GM21528 (cell line): ENCODE data around the gene GRHL3.
"Not testable (repeated sequence)": the region's sequence is repeated elsewhere in the genome, so short reads cannot be mapped to it uniquely, and the experiment has no call there.

ENCODE experiments used
- ATAC-seq: cut with Tn5 transposase; IDR thresholded peaks from one replicate; pipeline ENCODE4 v1.9.1; 2021; ENCODE audit warnings: mild to moderate bottlenecking, moderate library complexity; ENCODE audit not compliant: unreplicated experiment, low FRiP score

Gene GRHL3

DNA sequence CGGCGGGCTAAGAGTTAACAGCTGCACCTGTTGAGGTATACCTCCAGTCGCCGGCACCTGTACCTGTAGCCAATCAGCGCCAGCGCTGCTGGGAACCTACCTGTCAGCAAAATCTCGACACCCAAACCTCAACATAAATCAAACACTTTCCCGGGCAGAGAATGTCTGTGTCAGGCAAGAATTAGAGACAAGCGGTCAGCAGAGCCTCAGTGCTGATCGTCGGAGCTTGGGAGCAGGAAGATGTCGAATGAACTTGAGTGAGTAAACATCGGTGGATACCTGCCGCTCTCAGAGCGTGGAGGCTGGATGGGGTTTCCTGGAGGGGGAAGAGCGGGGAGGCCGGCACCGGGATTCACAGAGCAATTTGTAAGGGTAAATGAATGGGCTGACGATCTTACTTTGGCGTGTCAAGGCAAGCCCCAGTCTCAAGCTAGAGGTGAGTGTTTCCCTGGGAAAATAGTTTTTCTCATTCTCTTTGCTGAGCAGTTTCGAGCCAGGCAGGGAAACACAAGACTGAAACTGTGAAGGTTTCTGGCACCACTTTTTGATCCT, at the start of gene GRHL3:
TSS of gene GRHL3 (plus strand) at position 46 of the 552 bp plus-strand sequence. CDS start at position 241, 195 bp downstream.
- ATAC-seq, result no peak

- ATAC-seq, result not testable (repeated sequence)
These were observed 44.7 kb upstream of the GRHL3 start for GRCh38 chr1:24274203-24275103.

DNA sequence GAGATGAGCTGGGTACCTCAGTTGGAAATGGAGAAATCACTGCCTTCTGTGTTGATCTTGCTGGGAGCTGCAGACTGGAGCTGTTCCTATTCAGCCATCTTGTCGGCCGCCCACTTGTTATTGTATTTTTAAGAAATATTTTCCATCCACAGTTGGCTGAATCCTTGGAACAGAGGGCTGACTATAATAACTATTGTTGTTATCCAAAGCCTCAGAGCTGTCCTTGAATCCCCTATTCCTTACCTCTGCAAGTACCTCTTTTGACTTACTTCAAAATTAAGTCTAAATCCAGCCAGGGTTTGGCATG, 44.1 kb upstream of the GRHL3 start:
- no peak for ATAC-seq

DNA sequence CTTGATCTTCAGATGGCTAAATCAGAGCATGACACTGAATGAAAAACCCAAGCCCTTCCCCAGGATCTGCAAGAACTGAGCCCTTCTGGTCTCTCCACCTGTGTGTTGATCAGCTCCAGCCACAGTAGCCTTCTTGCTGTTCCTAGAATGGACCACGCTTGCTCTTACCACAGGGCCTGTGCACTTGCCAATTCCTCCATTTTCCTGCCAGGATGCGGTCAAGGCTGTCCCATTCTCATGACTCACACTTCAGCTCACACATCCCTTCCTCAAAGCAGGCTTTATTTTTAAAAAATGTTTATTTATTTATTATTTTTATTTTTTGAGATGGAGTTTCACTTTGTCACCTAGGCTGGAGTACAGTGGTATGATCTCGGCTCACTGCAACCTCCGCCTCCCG, 43.6 kb upstream of the GRHL3 start:
- ATAC-seq, result no peak

GRCh38 chr1:24276791-24277190, 42.4 kb upstream of the GRHL3 start:
- no peak for ATAC-seq

- ATAC-seq, result no peak
These were observed 41.6 kb upstream of the GRHL3 start for GRCh38 chr1:24277420-24278169.

GRCh38 chr1:24278726-24279125, 40.4 kb upstream of the GRHL3 start:
- ATAC-seq, result no peak

DNA sequence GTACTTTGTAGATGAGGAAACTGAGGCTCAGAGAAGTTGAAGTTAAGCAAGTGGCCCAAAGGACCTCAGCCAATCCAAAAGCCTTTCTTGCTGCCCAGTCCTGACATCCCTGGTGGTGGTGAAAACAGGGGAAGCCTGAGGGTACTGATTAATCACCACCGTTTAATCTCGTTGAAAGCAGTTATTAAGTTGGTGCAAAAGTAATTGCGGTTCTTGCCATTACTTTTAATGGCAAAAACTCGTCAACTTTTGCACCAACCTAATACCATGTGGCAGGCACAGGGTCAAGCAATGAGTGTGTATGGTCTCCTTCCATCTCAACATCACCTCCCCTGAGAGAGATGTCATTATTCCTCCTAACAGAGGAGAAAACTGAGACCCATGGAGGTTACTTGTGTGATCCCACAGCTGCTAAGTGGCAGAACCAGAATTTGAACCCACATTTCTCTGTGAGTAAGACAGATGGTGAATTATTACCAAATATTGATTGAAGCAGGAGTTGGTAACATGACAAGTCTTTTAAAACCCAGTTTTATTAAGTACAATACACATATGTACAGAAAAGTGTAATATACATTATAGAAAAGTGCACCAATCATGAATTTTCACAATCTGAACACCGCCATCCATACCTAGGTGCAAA, 39.4 kb upstream of the GRHL3 start:
- no peak for ATAC-seq

DNA sequence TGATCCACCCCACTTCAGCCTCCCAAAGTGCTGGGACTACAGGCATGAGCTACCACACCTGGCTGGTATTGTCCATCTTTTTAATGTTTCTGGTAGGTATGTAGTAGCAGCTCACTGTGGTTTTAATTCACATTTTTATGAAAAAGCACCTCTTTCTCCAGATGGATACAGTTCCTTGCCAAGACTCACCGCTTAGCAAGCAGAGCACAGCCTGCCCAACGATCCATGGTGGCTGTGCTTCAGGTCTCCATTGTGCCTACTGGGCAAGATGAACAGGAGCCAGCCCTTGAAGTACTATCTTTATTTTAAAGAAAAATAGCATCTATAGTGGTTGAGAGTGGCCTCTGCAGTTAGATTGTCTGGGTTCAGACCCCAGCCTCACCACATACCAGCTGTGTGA, 37.6 kb upstream of the GRHL3 start:
- ATAC-seq, result no peak

- no peak for ATAC-seq
These were observed 36.7 kb upstream of the GRHL3 start for GRCh38 chr1:24282491-24282890.

DNA sequence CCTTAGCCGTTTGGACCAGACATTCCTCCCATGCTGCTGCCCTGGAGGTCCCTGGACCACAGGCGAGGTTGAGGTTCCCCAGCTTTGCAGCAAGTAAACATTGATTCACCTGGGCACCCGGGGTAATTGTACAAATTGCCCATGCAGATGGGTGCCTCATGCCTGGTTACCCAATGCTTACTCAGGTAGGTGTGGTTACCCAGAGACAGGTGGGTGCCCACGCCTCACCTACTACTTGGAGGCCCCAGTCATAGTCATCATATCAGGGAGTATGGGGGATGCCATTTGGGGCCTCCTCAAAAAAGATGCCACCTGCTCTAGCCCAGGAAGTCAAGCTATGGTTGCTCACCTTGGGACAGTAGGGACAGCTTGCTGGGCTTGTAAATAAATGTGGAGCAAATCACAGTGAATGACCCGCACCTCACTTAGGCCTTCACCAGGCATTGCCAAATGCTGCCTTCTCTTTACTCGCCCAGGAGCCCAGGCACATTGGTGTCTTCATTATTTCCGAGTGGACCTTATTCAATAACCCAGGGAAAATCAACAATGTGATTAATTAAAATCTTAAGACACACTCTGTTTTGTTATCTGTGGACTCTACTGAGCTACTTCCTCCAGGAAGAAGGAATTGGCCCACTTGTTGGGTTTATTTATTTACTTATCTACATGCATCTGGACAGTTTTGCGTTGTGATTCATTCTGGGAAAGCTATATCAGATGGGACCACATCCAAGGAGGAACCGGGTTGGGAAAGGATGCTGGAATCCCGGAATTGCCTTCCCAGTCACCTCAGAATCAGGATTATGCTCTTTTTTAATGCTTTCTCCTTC, 35.6 kb upstream of the GRHL3 start:
- ATAC-seq, result no peak

GRCh38 chr1:24284156-24284471, 35.0 kb upstream of the GRHL3 start:
- ATAC-seq, result no peak

- no peak for ATAC-seq
These were observed 33.9 kb upstream of the GRHL3 start for GRCh38 chr1:24285231-24285630.

DNA sequence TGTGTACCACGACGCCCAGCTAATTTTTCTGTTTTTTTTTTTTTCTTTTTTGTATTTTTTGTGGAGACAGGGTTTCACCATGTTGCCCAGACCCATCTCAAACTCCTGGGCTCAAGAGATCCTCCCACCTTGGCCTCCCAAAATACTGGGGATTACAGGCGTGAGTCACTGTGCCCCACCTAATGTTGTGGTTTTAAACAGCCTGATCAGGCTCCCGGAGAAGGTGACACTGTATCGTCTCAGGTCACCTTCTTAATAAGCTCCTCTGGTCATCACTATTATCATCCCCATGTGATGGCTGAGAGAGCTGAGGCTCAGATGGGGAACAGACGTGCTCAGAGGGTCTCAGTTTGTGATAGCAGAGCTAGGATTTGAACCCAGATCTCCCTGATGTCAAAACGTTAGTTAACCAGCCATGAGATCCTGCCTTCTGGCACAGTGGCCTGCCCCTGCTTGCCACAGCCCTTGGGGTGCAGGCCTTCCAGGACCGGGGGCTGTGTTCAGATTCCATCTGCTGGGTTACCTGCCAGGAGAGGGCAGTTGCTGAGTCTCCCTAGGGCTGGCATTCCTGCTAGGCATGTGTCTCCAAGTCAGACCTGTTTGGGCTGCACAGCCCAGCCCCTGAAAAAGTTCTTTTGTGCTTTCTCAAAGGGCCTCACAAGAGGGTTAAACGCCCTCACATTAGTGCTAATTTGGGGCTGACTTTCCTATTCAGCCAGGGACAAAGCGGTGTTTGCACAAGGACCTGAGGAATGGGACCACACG, 32.7 kb upstream of the GRHL3 start:
- ATAC-seq, result no peak

GRCh38 chr1:24287779-24288178, 31.4 kb upstream of the GRHL3 start:
- ATAC-seq, result not testable (repeated sequence)

DNA sequence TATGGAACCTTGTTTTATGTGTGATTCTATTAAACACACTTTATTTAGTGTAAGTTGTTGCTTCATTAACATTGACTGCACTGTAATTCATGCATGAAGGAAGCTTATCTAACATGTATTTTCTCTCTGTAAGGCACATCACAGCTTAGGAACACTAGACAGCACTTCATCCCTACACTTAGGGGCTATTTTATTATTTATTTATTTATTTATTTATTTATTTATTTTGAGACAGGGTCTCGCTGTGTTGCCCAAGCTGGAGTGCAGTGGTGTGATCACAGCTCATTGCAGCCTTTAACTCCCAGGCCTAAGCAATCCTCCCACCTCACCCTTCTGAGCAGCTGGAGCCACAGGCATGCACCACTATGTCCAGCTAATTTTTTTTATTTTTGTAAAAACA, 30.7 kb upstream of the GRHL3 start:
- ATAC-seq, result no peak

DNA sequence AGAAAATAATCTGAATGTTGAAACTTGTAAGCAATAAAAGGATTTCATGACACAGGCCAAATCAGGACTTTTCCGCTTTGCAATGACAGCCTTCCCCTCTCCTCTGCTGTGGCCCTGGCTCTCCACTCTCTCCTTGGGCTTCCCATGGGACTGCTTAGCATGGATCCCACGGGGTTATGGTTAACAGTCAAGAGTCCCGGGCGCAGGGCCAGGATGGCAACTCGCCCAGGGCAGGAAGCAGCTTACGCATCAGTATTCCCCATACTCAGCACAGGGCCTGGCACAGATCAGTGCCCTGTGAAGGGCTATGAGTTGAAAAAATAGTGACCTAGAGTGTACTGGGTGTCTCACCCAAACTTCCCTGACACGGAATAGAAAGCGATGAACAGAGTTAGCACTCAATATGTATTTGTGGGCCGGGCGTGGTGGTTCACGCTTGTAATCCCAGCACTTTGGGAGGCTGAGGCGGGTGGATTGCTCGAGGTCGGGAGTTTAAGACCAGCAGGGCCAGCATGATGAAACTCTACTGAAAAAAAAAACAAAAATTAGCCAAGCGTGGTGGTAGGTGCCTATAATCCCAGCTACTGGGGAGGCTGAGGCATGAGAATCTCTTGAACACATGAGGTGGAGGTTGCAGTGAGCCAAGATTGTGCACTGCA, 29.1 kb upstream of the GRHL3 start:
- ATAC-seq, result no peak

DNA sequence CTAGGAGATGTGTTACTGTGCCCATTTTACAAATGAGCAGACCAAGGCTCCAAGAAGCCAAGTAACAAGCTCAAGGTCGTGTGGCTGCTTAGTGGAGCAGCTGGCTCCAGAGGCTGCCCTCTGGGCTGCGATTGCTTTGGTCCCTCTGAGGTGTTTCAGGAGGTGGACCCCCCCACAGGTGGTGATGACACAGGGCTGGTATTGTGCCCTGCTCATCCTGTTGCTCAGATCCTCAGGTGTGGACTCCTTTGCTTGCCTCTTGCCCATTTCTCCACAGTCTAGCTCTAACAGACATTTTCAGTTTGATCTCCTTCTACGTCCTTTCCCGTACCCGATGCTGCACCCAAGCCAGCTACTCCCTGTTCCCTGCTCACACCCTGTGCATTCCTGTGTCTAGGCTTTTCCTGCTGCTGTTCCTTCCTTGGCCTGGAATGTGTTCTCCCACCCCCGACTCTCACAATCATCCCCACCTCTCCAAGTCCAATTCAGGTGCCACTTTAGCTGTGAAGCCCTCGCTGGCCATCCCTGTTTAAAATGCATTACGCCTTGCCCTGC, 28.1 kb upstream of the GRHL3 start:
- no peak for ATAC-seq

DNA sequence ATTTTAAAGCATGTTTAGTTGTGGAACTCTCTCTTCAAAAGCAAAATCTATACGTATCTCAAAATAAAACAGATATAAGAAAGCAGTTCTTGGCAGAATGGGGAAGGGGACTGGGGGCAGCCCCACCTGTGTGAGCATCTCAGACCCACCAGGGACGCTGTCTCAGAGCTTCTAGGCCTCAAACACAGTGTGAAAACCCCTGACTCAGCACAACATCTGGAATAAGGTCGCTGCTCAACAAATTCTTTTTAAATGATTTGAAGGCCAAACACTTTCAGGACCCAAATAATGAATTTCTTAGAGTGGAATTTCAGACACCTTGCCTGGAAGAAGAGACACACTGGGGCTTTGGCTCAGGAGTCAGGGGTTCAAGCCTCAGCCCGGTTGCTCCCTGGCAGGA, 27.1 kb upstream of the GRHL3 start:
- ATAC-seq, result no peak
